KOPT-K1 (cell line): Measurements from ENCODE around the gene PI4KA.
"Not testable (repeated sequence)": the region's sequence is repeated elsewhere in the genome, so short reads cannot be mapped to it uniquely, and the experiment has no call there.

Experiments
- H3K27ac ChIP-seq: fragments of 200-600 bp; sonication (generic); 2 replicates; pipeline ENCODE4 v1.5.1; 2016; ENCODE audit warnings: antibody characterized with exemption, mild to moderate bottlenecking, low read depth, low read length; ENCODE audit not compliant: poor library complexity, severe bottlenecking
- H3K36me3 ChIP-seq: fragments of 200-600 bp; sonication (generic); 2 replicates; pipeline ENCODE4 v1.5.1; 2017; ENCODE audit warnings: antibody characterized with exemption, mild to moderate bottlenecking, low read length, moderate library complexity; ENCODE audit not compliant: insufficient read depth
- H3K9me3 ChIP-seq: fragments of 200-600 bp; sonication (generic); 2 replicates; pipeline ENCODE4 v1.5.1; 2017; ENCODE audit warnings: antibody characterized with exemption, low read length, mild to moderate bottlenecking; ENCODE audit not compliant: insufficient read depth, poor library complexity, severe bottlenecking

The PI4KA gene

GRCh38 chr22:20740222-20740951 is 118.2 kb downstream of the PI4KA start:
- peaks cover 68% of the 10 kb centered on the region for H3K36me3 ChIP-seq

GRCh38 chr22:20738394-20739089 is 120.1 kb downstream of the PI4KA start:
- Histone ChIP-seq H3K9me3 (no peaks in the 10 kb centered on the region), H3K36me3 (peaks cover 52% of the 10 kb centered on the region)

More at GRCh38 chr22:20740222-20740951, 118.2 kb downstream of the PI4KA start:
- Histone ChIP-seq H3K27ac (no peak overlapping the region), H3K9me3 (no peaks in the 10 kb centered on the region)

GRCh38 chr22:20736891-20737290 is 121.7 kb downstream of the PI4KA start:
- peaks cover 44% of the 10 kb centered on the region for H3K36me3 ChIP-seq
- not testable (repeated sequence) for H3K27ac ChIP-seq, H3K9me3 ChIP-seq

More at GRCh38 chr22:20738394-20739089, 120.1 kb downstream of the PI4KA start:
- H3K27ac ChIP-seq: no peak overlapping the region

GRCh38 chr22:20735356-20736162 is 123.1 kb downstream of the PI4KA start:
- not testable (repeated sequence) for H3K9me3 ChIP-seq, H3K27ac ChIP-seq
- peaks cover 39% of the 10 kb centered on the region for H3K36me3 ChIP-seq

- not testable (repeated sequence) for H3K9me3 ChIP-seq, H3K27ac ChIP-seq
- H3K36me3 ChIP-seq: peaks cover 45% of the 10 kb centered on the region
Measured at GRCh38 chr22:20732431-20732830, 126.2 kb downstream of the PI4KA start.

- Histone ChIP-seq H3K36me3 (peaks cover 68% of the 10 kb centered on the region), H3K9me3 (no peaks in the 10 kb centered on the region), H3K27ac (no peak overlapping the region)
Measured at GRCh38 chr22:20729194-20729593, 129.4 kb downstream of the PI4KA start.

- Histone ChIP-seq H3K27ac (no peak overlapping the region), H3K36me3 (peaks cover 68% of the 10 kb centered on the region), H3K9me3 (no peaks in the 10 kb centered on the region)
Measured at GRCh38 chr22:20728523-20729190, 130.0 kb downstream of the PI4KA start.

- Histone ChIP-seq H3K27ac (no peak overlapping the region), H3K36me3 (peaks cover 66% of the 10 kb centered on the region), H3K9me3 (no peaks in the 10 kb centered on the region)
Measured at GRCh38 chr22:20727118-20728015, 131.2 kb downstream of the PI4KA start.

GRCh38 chr22:20725987-20726558 is 132.5 kb downstream of the PI4KA start:
- no peaks in the 10 kb centered on the region for H3K9me3 ChIP-seq
- peaks cover 72% of the 10 kb centered on the region for H3K36me3 ChIP-seq
- no peak overlapping the region for H3K27ac ChIP-seq

GRCh38 chr22:20724676-20725454 is 133.7 kb downstream of the PI4KA start:
- peaks cover 75% of the 10 kb centered on the region for H3K36me3 ChIP-seq
- H3K9me3 ChIP-seq: no peaks in the 10 kb centered on the region
- no peak overlapping the region for H3K27ac ChIP-seq

- no peak overlapping the region for H3K27ac ChIP-seq
- no peaks in the 10 kb centered on the region for H3K9me3 ChIP-seq
- H3K36me3 ChIP-seq: peaks cover 58% of the 10 kb centered on the region
Measured at GRCh38 chr22:20721409-20722218, 137.0 kb downstream of the PI4KA start.

GRCh38 chr22:20720692-20721408 is 137.8 kb downstream of the PI4KA start:
- no peaks in the 10 kb centered on the region for H3K9me3 ChIP-seq
- H3K27ac ChIP-seq: no peak overlapping the region
- peaks cover 53% of the 10 kb centered on the region for H3K36me3 ChIP-seq
